GDM1 (cell line): ENCODE results near the gene SNRNP27.

ENCODE experiments used
- DNase-seq: peaks from one replicate; lab custom pipeline; 2025; lab: John Stamatoyannopoulos, UW

Gene SNRNP27

GRCh38 chr2:69916106-69916505, 22.4 kb downstream of the SNRNP27 start:
- no peak for DNase-seq

- peak; percentile 8 for DNase-seq
These were observed 24.1 kb downstream of the SNRNP27 start for GRCh38 chr2:69917852-69918251.

- peak; percentile 14 for DNase-seq
These were observed 24.6 kb downstream of the SNRNP27 start for GRCh38 chr2:69918401-69918800.

GRCh38 chr2:69923116-69923515, 29.4 kb downstream of the SNRNP27 start:
- DNase-seq: no peak

GRCh38 chr2:69926849-69927515, 33.2 kb downstream of the SNRNP27 start:
- DNase-seq: no peak

- DNase-seq: no peak
These were observed 38.3 kb downstream of the SNRNP27 start for GRCh38 chr2:69931832-69932595.

GRCh38 chr2:69932596-69932922, 38.8 kb downstream of the SNRNP27 start:
- DNase-seq: no peak

- peak; percentile 12 for DNase-seq
These were observed 39.6 kb downstream of the SNRNP27 start for GRCh38 chr2:69933254-69933828.

GRCh38 chr2:69933839-69934613, 40.3 kb downstream of the SNRNP27 start:
- DNase-seq: no peak

- no peak for DNase-seq
These were observed 40.8 kb downstream of the SNRNP27 start for GRCh38 chr2:69934614-69934908.

GRCh38 chr2:69935011-69935410, 41.3 kb downstream of the SNRNP27 start:
- DNase-seq: no peak

- DNase-seq: no peak
These were observed 43.1 kb downstream of the SNRNP27 start for GRCh38 chr2:69936906-69937305.

- no peak for DNase-seq
These were observed 44.2 kb downstream of the SNRNP27 start for GRCh38 chr2:69937968-69938367.

GRCh38 chr2:69939722-69940121, 46.0 kb downstream of the SNRNP27 start:
- DNase-seq: no peak

GRCh38 chr2:69940691-69941090, 46.9 kb downstream of the SNRNP27 start:
- DNase-seq: no peak

- no peak for DNase-seq
These were observed 49.5 kb downstream of the SNRNP27 start for GRCh38 chr2:69943000-69943842.

- no peak for DNase-seq
These were observed 50.2 kb downstream of the SNRNP27 start for GRCh38 chr2:69943843-69944525.

GRCh38 chr2:69944756-69945155, 51.0 kb downstream of the SNRNP27 start:
- DNase-seq: no peak

- DNase-seq: peak; percentile 46
These were observed 51.7 kb downstream of the SNRNP27 start for GRCh38 chr2:69945441-69945840.

GRCh38 chr2:69945941-69946340, 52.2 kb downstream of the SNRNP27 start:
- DNase-seq: no peak
